Duodenal mucosa (tissue), 2 donors: ENCODE results near the gene UBE2B.
"Not testable (repeated sequence)": the region's sequence is repeated elsewhere in the genome, so short reads cannot be mapped to it uniquely, and the experiment has no call there.

Experiments
- H3K27ac ChIP-seq: one replicate; pipeline ENCODE4 v1.7.0; 2013; ENCODE audit warnings: low read depth, low read length
- H3K27me3 ChIP-seq, 2 donors: one replicate each; pipeline ENCODE4 v1.7.0; 2013; ENCODE audit warnings: low read length in 2 of 2, control low read depth in 1 of 2; ENCODE audit not compliant: insufficient read depth in 2 of 2, control insufficient read depth in 1 of 2
- H3K36me3 ChIP-seq, 2 donors: one replicate each; pipeline ENCODE4 v1.7.0; 2013; ENCODE audit warnings: low read length in 2 of 2, control low read depth in 1 of 2; ENCODE audit not compliant: insufficient read depth in 2 of 2, control insufficient read depth in 1 of 2
- H3K4me1 ChIP-seq, 2 donors: one replicate each; pipeline ENCODE4 v1.7.0; 2013; ENCODE audit warnings: low read length in 2 of 2, control low read depth in 1 of 2; ENCODE audit not compliant: insufficient read depth in 2 of 2, control insufficient read depth in 1 of 2
- H3K4me3 ChIP-seq, 2 donors: one replicate each; pipeline ENCODE4 v1.7.0; 2013; ENCODE audit warnings: low read length in 2 of 2, low read depth in 1 of 2
- H3K9ac ChIP-seq, 2 donors: one replicate each; pipeline ENCODE4 v1.7.0; 2013; ENCODE audit warnings: low read length in 2 of 2, low read depth in 1 of 2
- H3K9me3 ChIP-seq, 2 donors: one replicate each; pipeline ENCODE4 v1.7.0; 2013; ENCODE audit warnings: low read length in 2 of 2, control low read depth in 1 of 2; ENCODE audit not compliant: control insufficient read depth in 1 of 2

The UBE2B gene

GRCh38 chr5:134370311-134370870 lies 978 bp upstream of the UBE2B start:
- peaks cover 0 to 4% of the 10 kb centered on the region in 2 donors for H3K36me3 ChIP-seq
- H3K9me3 ChIP-seq: no peaks in the 10 kb centered on the region
- peaks cover 17 to 25% of the 10 kb centered on the region in 2 donors for H3K4me1 ChIP-seq
- peak overlapping the region; percentile 71 to 100 for H3K9ac ChIP-seq
- no peaks in the 10 kb centered on the region for H3K27me3 ChIP-seq
- H3K27ac ChIP-seq: peak overlapping the region; percentile 73
- H3K4me3 ChIP-seq: peak overlapping the region; percentile 72 to 75

GRCh38 chr5:134371834-134372340 lies 518 bp downstream of the UBE2B start:
- Histone ChIP-seq H3K9me3 (no peaks in the 10 kb centered on the region), H3K4me1 (peaks cover 9 to 20% of the 10 kb centered on the region in 2 donors), H3K36me3 (peaks cover 0 to 10% of the 10 kb centered on the region in 2 donors), H3K27me3 (no peaks in the 10 kb centered on the region), H3K27ac (peak overlapping the region; percentile 99), H3K4me3 (peak overlapping the region; percentile 82 to 95), H3K9ac (peak overlapping the region; percentile 97 to 100)

GRCh38 chr5:134373633-134374032 lies 2.3 kb downstream of the UBE2B start:
- H3K9ac ChIP-seq, H3K27ac ChIP-seq, H3K27me3 ChIP-seq, H3K4me3 ChIP-seq, H3K9me3 ChIP-seq: not testable (repeated sequence)
- Histone ChIP-seq H3K4me1 (peaks cover 9 to 17% of the 10 kb centered on the region in 2 donors), H3K36me3 (peaks cover 6 to 23% of the 10 kb centered on the region in 2 donors)

- H3K4me1 ChIP-seq: peaks cover 9 to 17% of the 10 kb centered on the region in 2 donors
- H3K9me3 ChIP-seq: no peaks in the 10 kb centered on the region
- no peaks in the 10 kb centered on the region for H3K27me3 ChIP-seq
- H3K4me3 ChIP-seq: no peak overlapping the region
- peaks cover 6 to 27% of the 10 kb centered on the region in 2 donors for H3K36me3 ChIP-seq
- no peak overlapping the region for H3K9ac ChIP-seq
- H3K27ac ChIP-seq: no peak overlapping the region
Observed at GRCh38 chr5:134374232-134374631, 2.9 kb downstream of the UBE2B start.

GRCh38 chr5:134380346-134380745 lies 9.0 kb downstream of the UBE2B start:
- no peaks in the 10 kb centered on the region for H3K9me3 ChIP-seq
- H3K9ac ChIP-seq: no peak overlapping the region
- H3K4me1 ChIP-seq: no peaks in the 10 kb centered on the region
- H3K4me3 ChIP-seq: no peak overlapping the region
- no peak overlapping the region for H3K27ac ChIP-seq
- H3K36me3 ChIP-seq: peaks cover 13 to 62% of the 10 kb centered on the region in 2 donors
- no peaks in the 10 kb centered on the region for H3K27me3 ChIP-seq

GRCh38 chr5:134382204-134382603 lies 10.8 kb downstream of the UBE2B start:
- not testable (repeated sequence) for H3K27me3 ChIP-seq, H3K27ac ChIP-seq, H3K9ac ChIP-seq, H3K4me1 ChIP-seq, H3K9me3 ChIP-seq, H3K4me3 ChIP-seq
- peaks cover 15 to 58% of the 10 kb centered on the region in 2 donors for H3K36me3 ChIP-seq

- H3K4me1 ChIP-seq: no peaks in the 10 kb centered on the region
- H3K4me3 ChIP-seq: no peak overlapping the region
- H3K36me3 ChIP-seq: peaks cover 15 to 60% of the 10 kb centered on the region in 2 donors
- H3K9me3 ChIP-seq: no peaks in the 10 kb centered on the region
- H3K27me3 ChIP-seq: no peaks in the 10 kb centered on the region
- no peak overlapping the region for H3K27ac ChIP-seq
- no peak overlapping the region for H3K9ac ChIP-seq
Observed at GRCh38 chr5:134383980-134384697, 12.8 kb downstream of the UBE2B start.

GRCh38 chr5:134387443-134387842 lies 16.1 kb downstream of the UBE2B start:
- Histone ChIP-seq H3K36me3 (peaks cover 30 to 64% of the 10 kb centered on the region in 2 donors), H3K4me3 (no peak overlapping the region), H3K9ac (no peak overlapping the region), H3K27ac (no peak overlapping the region), H3K27me3 (no peaks in the 10 kb centered on the region), H3K4me1 (no peaks in the 10 kb centered on the region), H3K9me3 (no peaks in the 10 kb centered on the region)

GRCh38 chr5:134392301-134392700 lies 20.9 kb downstream of the UBE2B start:
- no peaks in the 10 kb centered on the region for H3K4me1 ChIP-seq
- no peak overlapping the region for H3K4me3 ChIP-seq
- H3K27ac ChIP-seq: no peak overlapping the region
- H3K27me3 ChIP-seq: no peaks in the 10 kb centered on the region
- peaks cover 31 to 85% of the 10 kb centered on the region in 2 donors for H3K36me3 ChIP-seq
- H3K9ac ChIP-seq: no peak overlapping the region
- H3K9me3 ChIP-seq: no peaks in the 10 kb centered on the region

GRCh38 chr5:134394932-134395331 lies 23.6 kb downstream of the UBE2B start:
- H3K27me3 ChIP-seq: no peaks in the 10 kb centered on the region
- H3K4me1 ChIP-seq: no peaks in the 10 kb centered on the region
- peaks cover 22 to 70% of the 10 kb centered on the region in 2 donors for H3K36me3 ChIP-seq

More at GRCh38 chr5:134394932-134395331, 23.6 kb downstream of the UBE2B start:
- H3K4me3 ChIP-seq: no peak overlapping the region
- H3K9ac ChIP-seq: no peak overlapping the region
- no peaks in the 10 kb centered on the region for H3K9me3 ChIP-seq
- no peak overlapping the region for H3K27ac ChIP-seq
